HL-60 (cell line): ENCODE measurements around the gene PAQR5.

Experiments
- CTCF ChIP-seq: IDR thresholded peaks from one replicate; pipeline ENCODE4 v1.5.1; 2011; ENCODE audit warnings: low read length, control low read depth, inconsistent platforms; ENCODE audit not compliant: insufficient read depth
- GABPA ChIP-seq: IDR thresholded peaks from 2 replicates; pipeline ENCODE4 v1.6.1; 2012; ENCODE audit warnings: low read depth
- POLR2AphosphoS5 ChIP-seq: IDR thresholded peaks from 2 replicates; pipeline ENCODE4 v1.6.1; 2012; ENCODE audit warnings: low read depth
- SPI1 ChIP-seq: IDR thresholded peaks from 2 replicates; pipeline ENCODE4 v1.6.1; 2012; ENCODE audit warnings: low read depth, mild to moderate bottlenecking, borderline replicate concordance
- TF ChIP-seq, protein P1 (sequence below): IDR thresholded peaks from 2 replicates; pipeline ENCODE4 v1.6.1; 2012; ENCODE audit warnings: low read depth; ENCODE audit not compliant: insufficient replicate concordance

DNA sequence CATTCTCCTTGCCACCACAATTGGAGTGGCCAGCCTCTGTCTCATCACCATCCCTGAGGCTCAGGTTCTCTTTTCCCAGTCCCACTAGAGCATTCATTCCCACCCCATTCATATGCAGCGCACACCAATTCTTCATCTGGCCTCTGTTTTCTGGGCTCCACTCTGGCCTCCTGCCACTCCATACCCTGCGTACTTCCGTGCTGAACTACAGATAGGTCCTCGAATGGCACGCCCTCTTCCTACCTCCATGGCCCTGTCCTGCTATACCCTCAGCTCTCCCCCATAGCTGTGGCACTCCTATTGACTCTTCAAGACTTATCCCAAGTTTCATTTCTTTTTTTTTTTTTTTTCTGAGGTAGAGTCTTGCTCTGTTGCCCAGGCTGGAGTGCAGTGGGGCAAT lies 25.9 kb downstream of the PAQR5 start:
- TF ChIP-seq CTCF (no peak), GABPA (no peak), POLR2AphosphoS5 (no peak), SPI1 (no peak)
- TF ChIP-seq, protein P1, sequence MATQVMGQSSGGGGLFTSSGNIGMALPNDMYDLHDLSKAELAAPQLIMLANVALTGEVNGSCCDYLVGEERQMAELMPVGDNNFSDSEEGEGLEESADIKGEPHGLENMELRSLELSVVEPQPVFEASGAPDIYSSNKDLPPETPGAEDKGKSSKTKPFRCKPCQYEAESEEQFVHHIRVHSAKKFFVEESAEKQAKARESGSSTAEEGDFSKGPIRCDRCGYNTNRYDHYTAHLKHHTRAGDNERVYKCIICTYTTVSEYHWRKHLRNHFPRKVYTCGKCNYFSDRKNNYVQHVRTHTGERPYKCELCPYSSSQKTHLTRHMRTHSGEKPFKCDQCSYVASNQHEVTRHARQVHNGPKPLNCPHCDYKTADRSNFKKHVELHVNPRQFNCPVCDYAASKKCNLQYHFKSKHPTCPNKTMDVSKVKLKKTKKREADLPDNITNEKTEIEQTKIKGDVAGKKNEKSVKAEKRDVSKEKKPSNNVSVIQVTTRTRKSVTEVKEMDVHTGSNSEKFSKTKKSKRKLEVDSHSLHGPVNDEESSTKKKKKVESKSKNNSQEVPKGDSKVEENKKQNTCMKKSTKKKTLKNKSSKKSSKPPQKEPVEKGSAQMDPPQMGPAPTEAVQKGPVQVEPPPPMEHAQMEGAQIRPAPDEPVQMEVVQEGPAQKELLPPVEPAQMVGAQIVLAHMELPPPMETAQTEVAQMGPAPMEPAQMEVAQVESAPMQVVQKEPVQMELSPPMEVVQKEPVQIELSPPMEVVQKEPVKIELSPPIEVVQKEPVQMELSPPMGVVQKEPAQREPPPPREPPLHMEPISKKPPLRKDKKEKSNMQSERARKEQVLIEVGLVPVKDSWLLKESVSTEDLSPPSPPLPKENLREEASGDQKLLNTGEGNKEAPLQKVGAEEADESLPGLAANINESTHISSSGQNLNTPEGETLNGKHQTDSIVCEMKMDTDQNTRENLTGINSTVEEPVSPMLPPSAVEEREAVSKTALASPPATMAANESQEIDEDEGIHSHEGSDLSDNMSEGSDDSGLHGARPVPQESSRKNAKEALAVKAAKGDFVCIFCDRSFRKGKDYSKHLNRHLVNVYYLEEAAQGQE = no peak
